GM18519 (cell line): ENCODE results near the gene UNC5C.
A peak's percentile ranks its signal among the peaks of the same experiment; 100 is the strongest.
"Not testable (repeated sequence)": the region's sequence is repeated elsewhere in the genome, so short reads cannot be mapped to it uniquely, and the experiment has no call there.

Experiments
- ATAC-seq: cut with Tn5 transposase; IDR thresholded peaks from one replicate; pipeline ENCODE4 v1.9.1; 2021; ENCODE audit warnings: mild to moderate bottlenecking, moderate library complexity; ENCODE audit not compliant: unreplicated experiment, low FRiP score

The UNC5C gene

GRCh38 chr4:95155759-95156451, 392.9 kb downstream of the UNC5C start:
- peak; percentile 58 for ATAC-seq

- ATAC-seq = no peak
Observed at GRCh38 chr4:95153182-95153581, 395.6 kb downstream of the UNC5C start.

GRCh38 chr4:95151255-95151654, 397.5 kb downstream of the UNC5C start:
- no peak for ATAC-seq

- no peak for ATAC-seq
Observed at GRCh38 chr4:95142932-95143331, 405.8 kb downstream of the UNC5C start.

GRCh38 chr4:95141361-95141760, 407.4 kb downstream of the UNC5C start:
- no peak for ATAC-seq

- ATAC-seq = not testable (repeated sequence)
Observed at GRCh38 chr4:95139424-95139823, 409.3 kb downstream of the UNC5C start.

- ATAC-seq = not testable (repeated sequence)
Observed at GRCh38 chr4:95134016-95134415, 414.8 kb downstream of the UNC5C start.

GRCh38 chr4:95129821-95130311, 418.9 kb downstream of the UNC5C start:
- ATAC-seq = no peak

- no peak for ATAC-seq
Observed at GRCh38 chr4:95129031-95129430, 419.7 kb downstream of the UNC5C start.

GRCh38 chr4:95124906-95125504, 423.8 kb downstream of the UNC5C start:
- ATAC-seq = no peak

- ATAC-seq = no peak
Observed at GRCh38 chr4:95122001-95122400, 426.8 kb downstream of the UNC5C start.

- ATAC-seq = no peak
Observed at GRCh38 chr4:95120456-95120855, 428.3 kb downstream of the UNC5C start.

GRCh38 chr4:95118497-95118896, 430.3 kb downstream of the UNC5C start:
- no peak for ATAC-seq

- ATAC-seq = no peak
Observed at GRCh38 chr4:95114521-95114920, 434.3 kb downstream of the UNC5C start.
